ENCODE measurements around the gene PPM1H. TPM values are rescaled to one million over a fixed set of nuclear protein-coding genes. Genes with fewer than 3 reads are reported as not detected.
"Not testable (repeated sequence)": the region's sequence is repeated elsewhere in the genome, so short reads cannot be mapped to it uniquely, and the experiment has no call there.

PPM1H gene
- total RNA-seq, 1 donor from 2014 or later: not detected

DNA sequence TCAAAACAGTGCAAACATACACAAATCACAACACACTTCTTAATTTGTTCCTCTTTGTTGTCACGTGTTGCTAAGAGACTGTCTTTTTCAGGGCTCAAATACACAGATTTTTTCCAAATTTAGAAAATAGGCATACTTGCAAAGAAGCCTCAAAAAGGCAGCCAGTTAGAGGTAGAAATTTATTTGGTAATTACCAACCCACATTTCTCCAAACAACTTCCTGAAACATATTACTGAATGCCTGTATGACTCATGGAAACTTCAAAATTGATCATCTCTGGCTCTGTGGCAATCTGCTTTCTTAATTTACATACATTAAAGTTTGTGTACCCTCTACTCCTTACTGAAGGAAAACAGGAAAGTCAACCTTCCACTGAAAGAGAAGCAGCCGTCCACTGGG, 36.4 kb downstream of the PPM1H start:
- H3K4me1 Mint-ChIP-seq (ENCODE audit: low read depth): peaks cover 2% of the 10 kb centered on the region
- H3K27ac Mint-ChIP-seq: no peak overlapping the region
- no peak for DNase-seq (ENCODE audit: low spot score)
- peaks cover 3% of the 10 kb centered on the region for H3K27me3 Mint-ChIP-seq (ENCODE audit: low read depth)
- H3K9me3 Mint-ChIP-seq: peaks cover 3% of the 10 kb centered on the region
- H3K36me3 Mint-ChIP-seq (ENCODE audit: low read depth): no peaks in the 10 kb centered on the region
- intact Hi-C loops (cut with micrococcal nuclease): no loop called here
- H3K4me3 Mint-ChIP-seq (ENCODE audit: low read depth): no peak overlapping the region

- H3K4me3 Mint-ChIP-seq (ENCODE audit: low read depth): no peak overlapping the region
- intact Hi-C loops (cut with micrococcal nuclease): no loop called here
These were observed 39.5 kb downstream of the PPM1H start for GRCh38 chr12:62895351-62895877.

GRCh38 chr12:62893276-62893675, 41.7 kb downstream of the PPM1H start:
- no peak overlapping the region for H3K27ac Mint-ChIP-seq
- peaks cover 13% of the 10 kb centered on the region for H3K4me1 Mint-ChIP-seq (ENCODE audit: low read depth)
- no peaks in the 10 kb centered on the region for H3K36me3 Mint-ChIP-seq (ENCODE audit: low read depth)
- no peak overlapping the region for H3K4me3 Mint-ChIP-seq (ENCODE audit: low read depth)
- no peak for DNase-seq (ENCODE audit: low spot score)
- H3K9me3 Mint-ChIP-seq: peaks cover 3% of the 10 kb centered on the region
- H3K27me3 Mint-ChIP-seq (ENCODE audit: low read depth): peaks cover 3% of the 10 kb centered on the region
- intact Hi-C loops (cut with micrococcal nuclease): no loop called here

More at GRCh38 chr12:62895351-62895877, 39.5 kb downstream of the PPM1H start:
- H3K9me3 Mint-ChIP-seq: peaks cover 3% of the 10 kb centered on the region
- no peak for DNase-seq (ENCODE audit: low spot score)
- H3K36me3 Mint-ChIP-seq (ENCODE audit: low read depth): no peaks in the 10 kb centered on the region
- peaks cover 15% of the 10 kb centered on the region for H3K4me1 Mint-ChIP-seq (ENCODE audit: low read depth)
- H3K27me3 Mint-ChIP-seq (ENCODE audit: low read depth): peaks cover 3% of the 10 kb centered on the region
- no peak overlapping the region for H3K27ac Mint-ChIP-seq

DNA sequence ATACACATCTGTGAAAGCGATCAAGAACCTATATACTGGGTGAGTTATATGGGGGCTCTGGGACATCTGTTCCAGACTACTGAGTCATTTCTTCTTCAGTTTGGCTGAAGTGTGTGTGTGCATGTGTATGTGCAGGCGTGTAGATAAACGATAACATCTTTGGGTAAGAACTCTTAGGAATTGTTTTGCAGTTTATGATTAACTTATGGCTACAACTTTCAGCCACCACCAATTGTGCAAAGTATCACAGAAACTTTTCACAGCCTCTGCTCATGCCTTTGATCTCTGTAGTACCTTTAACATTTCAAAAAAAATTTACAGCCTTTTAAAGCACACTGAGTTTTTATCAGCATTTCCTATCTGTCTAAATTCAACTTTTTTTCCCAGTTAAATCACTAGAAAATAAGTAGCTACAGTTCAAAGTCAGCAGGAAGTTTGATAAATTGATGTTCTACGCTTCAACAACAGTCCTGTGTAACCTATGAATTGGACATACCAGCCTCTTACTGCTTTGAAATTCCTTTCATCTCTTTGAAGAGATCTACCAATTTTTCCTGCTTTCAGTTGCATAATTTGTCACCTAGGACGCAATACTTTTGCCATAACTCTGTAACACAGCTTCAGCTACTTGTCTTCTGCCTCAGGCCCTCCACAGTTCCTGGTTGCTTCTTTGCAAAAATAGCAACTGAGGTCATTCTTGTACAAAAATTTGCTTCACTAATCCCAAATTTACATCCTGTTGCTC, 43.0 kb downstream of the PPM1H start:
- no peak for DNase-seq (ENCODE audit: low spot score)
- H3K9me3 Mint-ChIP-seq: peaks cover 3% of the 10 kb centered on the region
- peaks cover 3% of the 10 kb centered on the region for H3K27me3 Mint-ChIP-seq (ENCODE audit: low read depth)
- no peaks in the 10 kb centered on the region for H3K36me3 Mint-ChIP-seq (ENCODE audit: low read depth)
- H3K27ac Mint-ChIP-seq: no peak overlapping the region
- H3K4me1 Mint-ChIP-seq (ENCODE audit: low read depth): peaks cover 13% of the 10 kb centered on the region
- intact Hi-C loops (cut with micrococcal nuclease): loop anchor here (2.0 kb wide), 1 partner anchor 83 kb away; no protein-coding TSS in a partner anchor
- no peak overlapping the region for H3K4me3 Mint-ChIP-seq (ENCODE audit: low read depth)

- H3K4me3 Mint-ChIP-seq (ENCODE audit: low read depth): no peak overlapping the region
- no peaks in the 10 kb centered on the region for H3K27me3 Mint-ChIP-seq (ENCODE audit: low read depth)
- H3K9me3 Mint-ChIP-seq: no peaks in the 10 kb centered on the region
- peaks cover 13% of the 10 kb centered on the region for H3K4me1 Mint-ChIP-seq (ENCODE audit: low read depth)
- DNase-seq (ENCODE audit: low spot score): no peak
- no peaks in the 10 kb centered on the region for H3K36me3 Mint-ChIP-seq (ENCODE audit: low read depth)
- intact Hi-C loops (cut with micrococcal nuclease): no loop called here
- H3K27ac Mint-ChIP-seq: no peak overlapping the region
These were observed 46.4 kb downstream of the PPM1H start for GRCh38 chr12:62888454-62889110.

- Mint-ChIP-seq H3K9me3 (no peaks in the 10 kb centered on the region), H3K4me1 (ENCODE audit: low read depth) (peaks cover 5% of the 10 kb centered on the region), H3K4me3 (ENCODE audit: low read depth) (no peak overlapping the region), H3K36me3 (ENCODE audit: low read depth) (no peaks in the 10 kb centered on the region), H3K27ac (no peak overlapping the region), H3K27me3 (ENCODE audit: low read depth) (no peaks in the 10 kb centered on the region)
- DNase-seq (ENCODE audit: low spot score): no peak
- intact Hi-C loops (cut with micrococcal nuclease): no loop called here
These were observed 48.2 kb downstream of the PPM1H start for GRCh38 chr12:62886796-62887195.

GRCh38 chr12:62885242-62885641, 49.7 kb downstream of the PPM1H start:
- Mint-ChIP-seq H3K27me3 (ENCODE audit: low read depth) (peaks cover 3% of the 10 kb centered on the region), H3K4me1 (ENCODE audit: low read depth) (no peaks in the 10 kb centered on the region), H3K36me3 (ENCODE audit: low read depth) (no peaks in the 10 kb centered on the region), H3K4me3 (ENCODE audit: low read depth) (no peak overlapping the region), H3K9me3 (no peaks in the 10 kb centered on the region), H3K27ac (no peak overlapping the region)
- DNase-seq (ENCODE audit: low spot score): no peak
- intact Hi-C loops (cut with micrococcal nuclease): no loop called here

- H3K36me3 Mint-ChIP-seq (ENCODE audit: low read depth): not testable (repeated sequence)
These were observed 50.1 kb downstream of the PPM1H start for GRCh38 chr12:62884832-62885231.

DNA sequence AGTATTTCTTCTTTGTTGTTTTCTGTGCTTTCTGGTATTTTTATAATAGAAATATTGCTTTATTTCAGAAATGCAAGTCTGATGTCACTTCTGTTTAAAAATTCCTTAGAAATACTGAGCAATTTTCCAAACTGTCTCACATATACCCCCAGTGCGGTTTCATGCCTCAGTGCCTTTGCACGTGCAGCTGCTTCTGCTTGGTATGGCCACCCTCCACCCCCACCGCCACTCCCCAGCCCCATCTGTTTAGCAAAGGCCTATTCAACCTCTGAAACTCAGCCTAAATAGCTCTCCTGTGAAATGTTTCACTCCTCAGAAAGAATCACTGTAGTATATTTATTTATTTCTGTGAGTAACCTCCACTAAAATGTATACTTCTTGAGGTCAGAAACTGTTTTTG, 52.3 kb downstream of the PPM1H start:
- Mint-ChIP-seq H3K36me3 (ENCODE audit: low read depth) (no peaks in the 10 kb centered on the region), H3K4me3 (ENCODE audit: low read depth) (no peak overlapping the region), H3K27me3 (ENCODE audit: low read depth) (peaks cover 3% of the 10 kb centered on the region), H3K27ac (no peak overlapping the region), H3K9me3 (no peaks in the 10 kb centered on the region), H3K4me1 (ENCODE audit: low read depth) (no peaks in the 10 kb centered on the region)
- no peak for DNase-seq (ENCODE audit: low spot score)
- intact Hi-C loops (cut with micrococcal nuclease): no loop called here

More at GRCh38 chr12:62884832-62885231, 50.1 kb downstream of the PPM1H start:
- DNase-seq (ENCODE audit: low spot score); H3K4me3 Mint-ChIP-seq (ENCODE audit: low read depth); H3K27ac Mint-ChIP-seq; intact Hi-C loops (cut with micrococcal nuclease); H3K4me1 Mint-ChIP-seq (ENCODE audit: low read depth); H3K27me3 Mint-ChIP-seq (ENCODE audit: low read depth); H3K9me3 Mint-ChIP-seq: not testable (repeated sequence)

DNA sequence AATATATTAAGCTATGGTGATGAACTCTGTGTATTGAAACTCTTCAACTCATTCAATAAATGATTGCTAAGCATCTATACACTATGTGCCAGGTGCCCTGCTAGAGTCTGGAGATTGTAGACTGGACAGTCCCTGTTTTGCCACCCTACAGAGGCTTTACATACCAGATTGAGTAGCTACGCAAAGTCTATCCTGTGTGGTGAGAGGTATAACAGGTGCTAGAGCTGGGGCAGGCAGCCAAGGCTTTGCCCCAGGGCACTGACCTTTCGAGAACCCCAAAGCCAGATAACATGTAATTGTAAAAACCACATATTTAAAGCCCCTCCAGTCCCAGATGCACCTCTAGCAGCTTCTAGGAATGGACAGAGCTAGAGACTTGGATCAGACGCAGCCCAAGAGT, 52.8 kb downstream of the PPM1H start:
- Mint-ChIP-seq H3K36me3 (ENCODE audit: low read depth) (no peaks in the 10 kb centered on the region), H3K4me3 (ENCODE audit: low read depth) (no peak overlapping the region), H3K27ac (no peak overlapping the region), H3K27me3 (ENCODE audit: low read depth) (peaks cover 3% of the 10 kb centered on the region), H3K4me1 (ENCODE audit: low read depth) (no peaks in the 10 kb centered on the region), H3K9me3 (no peaks in the 10 kb centered on the region)
- intact Hi-C loops (cut with micrococcal nuclease): no loop called here
- DNase-seq (ENCODE audit: low spot score): no peak

DNA sequence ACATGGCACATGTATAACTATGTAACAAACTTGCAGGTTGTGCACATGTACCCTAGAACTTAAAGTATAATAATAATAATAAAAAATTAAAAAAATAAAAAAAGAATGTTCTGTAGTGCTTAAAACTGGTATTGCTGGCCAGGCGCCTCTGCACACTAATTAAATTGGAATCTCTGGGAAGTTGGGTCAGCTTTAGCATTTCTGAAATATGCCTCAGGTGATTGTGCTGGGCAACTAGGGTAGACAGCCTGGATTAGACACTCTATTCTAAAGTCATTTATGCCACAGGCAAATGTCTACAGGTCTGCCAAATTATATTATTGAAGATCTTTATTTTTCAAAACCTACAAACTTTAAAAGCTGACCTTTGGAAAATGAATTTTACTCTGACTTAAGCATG, 55.3 kb downstream of the PPM1H start:
- intact Hi-C loops (cut with micrococcal nuclease): no loop called here
- Mint-ChIP-seq H3K27me3 (ENCODE audit: low read depth) (peaks cover 3% of the 10 kb centered on the region), H3K4me3 (ENCODE audit: low read depth) (no peak overlapping the region), H3K36me3 (ENCODE audit: low read depth) (no peaks in the 10 kb centered on the region), H3K9me3 (no peaks in the 10 kb centered on the region), H3K4me1 (ENCODE audit: low read depth) (no peaks in the 10 kb centered on the region), H3K27ac (no peak overlapping the region)
- DNase-seq (ENCODE audit: low spot score): no peak

DNA sequence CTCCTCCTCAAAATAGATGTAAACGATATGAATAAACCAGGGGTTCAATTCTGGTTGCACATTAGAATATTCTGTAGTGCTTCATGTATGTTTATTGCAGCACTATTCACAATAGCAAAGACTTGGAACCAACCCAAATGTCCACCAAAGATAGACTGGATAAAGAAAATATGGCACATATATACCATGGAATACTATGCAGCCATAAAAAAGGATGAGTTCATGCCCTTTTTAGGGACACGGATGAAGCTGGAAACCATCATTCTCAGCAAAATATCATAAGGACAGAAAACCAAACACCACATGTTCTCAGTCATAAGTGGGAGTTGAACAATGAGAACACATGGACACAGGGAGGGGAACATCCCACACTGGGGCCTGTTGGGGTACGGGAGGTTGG, 55.7 kb downstream of the PPM1H start:
- H3K36me3 Mint-ChIP-seq (ENCODE audit: low read depth); H3K27me3 Mint-ChIP-seq (ENCODE audit: low read depth); intact Hi-C loops (cut with micrococcal nuclease); H3K4me1 Mint-ChIP-seq (ENCODE audit: low read depth); DNase-seq (ENCODE audit: low spot score); H3K27ac Mint-ChIP-seq; H3K9me3 Mint-ChIP-seq; H3K4me3 Mint-ChIP-seq (ENCODE audit: low read depth): not testable (repeated sequence)

DNA sequence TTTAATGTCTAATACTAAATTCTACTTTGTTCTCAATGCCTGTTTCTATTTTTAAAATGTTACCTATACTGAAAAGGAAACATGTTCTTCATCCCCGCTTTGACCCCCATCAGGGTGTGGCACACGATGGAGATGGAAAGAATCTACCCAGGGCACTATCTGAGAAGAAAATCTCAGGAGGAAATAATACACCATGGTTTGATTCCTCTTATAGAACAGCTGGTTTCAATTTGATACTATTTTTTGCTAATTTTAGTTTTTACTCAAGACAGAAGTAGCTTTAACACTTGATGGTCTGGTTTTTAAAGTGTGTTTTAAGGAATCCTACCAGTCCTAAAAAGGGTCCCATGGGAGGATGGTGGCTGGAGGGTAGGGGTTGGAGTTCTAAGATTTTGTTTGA, 56.7 kb downstream of the PPM1H start:
- no peak overlapping the region for H3K27ac Mint-ChIP-seq
- H3K4me1 Mint-ChIP-seq (ENCODE audit: low read depth): no peaks in the 10 kb centered on the region
- no peak for DNase-seq (ENCODE audit: low spot score)
- H3K36me3 Mint-ChIP-seq (ENCODE audit: low read depth): no peaks in the 10 kb centered on the region
- peaks cover 3% of the 10 kb centered on the region for H3K27me3 Mint-ChIP-seq (ENCODE audit: low read depth)
- no peak overlapping the region for H3K4me3 Mint-ChIP-seq (ENCODE audit: low read depth)
- intact Hi-C loops (cut with micrococcal nuclease): no loop called here
- H3K9me3 Mint-ChIP-seq: no peaks in the 10 kb centered on the region
